GM12801 (cell line): Measurements from ENCODE around the gene GPR42.

Experiments used
- TF ChIP-seq, protein P1 (sequence below): IDR thresholded peaks from one replicate; pipeline ENCODE4 v1.5.1; 2011; ENCODE audit warnings: control low read depth; ENCODE audit not compliant: insufficient read length; ENCODE audit errors: extremely low read depth

GPR42 gene

DNA sequence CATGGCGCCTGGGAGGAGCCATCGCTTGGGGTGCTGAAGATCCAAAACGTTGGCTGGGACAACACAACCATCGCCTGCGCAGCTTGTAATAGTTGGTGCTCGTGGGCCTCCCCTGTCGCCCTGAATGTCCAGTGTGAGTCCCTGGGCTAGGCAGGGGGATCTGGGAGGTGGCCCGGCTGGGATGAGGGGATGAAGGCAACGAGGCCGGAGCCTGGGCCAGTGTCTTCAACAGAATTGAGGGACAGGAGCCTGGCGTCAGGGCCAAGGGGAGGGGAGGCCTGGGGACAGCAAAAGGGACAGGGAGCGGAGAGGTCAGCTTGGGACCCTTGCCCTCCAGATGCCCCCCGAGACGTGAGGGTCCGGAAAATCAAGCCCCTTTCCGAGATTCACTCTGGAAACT lies 29.9 kb upstream of the GPR42 start:
- TF ChIP-seq, protein P1, sequence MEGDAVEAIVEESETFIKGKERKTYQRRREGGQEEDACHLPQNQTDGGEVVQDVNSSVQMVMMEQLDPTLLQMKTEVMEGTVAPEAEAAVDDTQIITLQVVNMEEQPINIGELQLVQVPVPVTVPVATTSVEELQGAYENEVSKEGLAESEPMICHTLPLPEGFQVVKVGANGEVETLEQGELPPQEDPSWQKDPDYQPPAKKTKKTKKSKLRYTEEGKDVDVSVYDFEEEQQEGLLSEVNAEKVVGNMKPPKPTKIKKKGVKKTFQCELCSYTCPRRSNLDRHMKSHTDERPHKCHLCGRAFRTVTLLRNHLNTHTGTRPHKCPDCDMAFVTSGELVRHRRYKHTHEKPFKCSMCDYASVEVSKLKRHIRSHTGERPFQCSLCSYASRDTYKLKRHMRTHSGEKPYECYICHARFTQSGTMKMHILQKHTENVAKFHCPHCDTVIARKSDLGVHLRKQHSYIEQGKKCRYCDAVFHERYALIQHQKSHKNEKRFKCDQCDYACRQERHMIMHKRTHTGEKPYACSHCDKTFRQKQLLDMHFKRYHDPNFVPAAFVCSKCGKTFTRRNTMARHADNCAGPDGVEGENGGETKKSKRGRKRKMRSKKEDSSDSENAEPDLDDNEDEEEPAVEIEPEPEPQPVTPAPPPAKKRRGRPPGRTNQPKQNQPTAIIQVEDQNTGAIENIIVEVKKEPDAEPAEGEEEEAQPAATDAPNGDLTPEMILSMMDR, result no peak

DNA sequence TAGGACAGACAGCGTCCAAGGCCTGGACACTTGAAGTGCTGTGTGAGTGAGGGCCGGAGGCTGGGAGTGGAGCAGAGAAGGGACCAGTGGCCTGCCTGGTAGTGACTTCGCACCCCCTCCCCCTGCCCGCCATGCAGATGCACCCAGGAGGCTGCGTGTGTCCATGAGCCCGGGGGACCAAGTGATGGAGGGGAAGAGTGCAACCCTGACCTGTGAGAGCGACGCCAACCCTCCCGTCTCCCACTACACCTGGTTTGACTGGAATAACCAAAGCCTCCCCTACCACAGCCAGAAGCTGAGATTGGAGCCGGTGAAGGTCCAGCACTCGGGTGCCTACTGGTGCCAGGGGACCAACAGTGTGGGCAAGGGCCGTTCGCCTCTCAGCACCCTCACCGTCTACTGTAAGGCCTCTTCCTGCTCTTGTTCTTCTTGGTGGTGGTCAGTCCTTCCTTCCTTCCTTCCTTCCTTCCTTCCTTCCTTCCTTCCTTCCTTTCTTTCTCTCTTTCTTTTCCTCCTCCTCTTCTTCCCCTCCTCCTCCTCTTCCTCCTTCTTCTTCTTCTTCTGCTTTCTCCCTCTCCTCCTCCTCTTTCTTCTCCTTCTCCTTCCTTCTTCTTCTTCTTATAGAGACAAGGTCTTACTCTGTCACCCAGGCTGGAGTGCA lies 29.2 kb upstream of the GPR42 start:
- TF ChIP-seq, protein P1, result no peak

DNA sequence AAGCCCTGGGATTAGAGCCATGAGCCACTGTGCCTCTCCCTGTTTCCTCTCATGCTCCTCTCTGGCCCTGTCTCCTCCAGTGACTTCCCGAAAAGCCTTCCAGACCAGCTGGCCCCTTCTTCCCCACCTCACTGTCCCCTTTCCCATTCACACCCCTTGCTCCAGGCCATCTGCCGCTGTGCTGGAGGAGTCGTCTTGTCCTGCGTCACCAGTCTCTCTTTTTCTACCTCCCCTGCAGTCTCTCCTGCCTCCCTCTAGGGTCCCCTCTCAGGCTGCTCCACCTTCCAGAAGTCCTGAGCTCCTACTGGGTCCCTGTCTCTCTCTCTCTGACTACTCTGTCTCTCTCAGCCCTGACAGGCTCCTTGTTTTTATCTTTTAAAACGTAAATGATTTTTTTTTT lies 28.4 kb upstream of the GPR42 start:
- TF ChIP-seq, protein P1, result no peak

DNA sequence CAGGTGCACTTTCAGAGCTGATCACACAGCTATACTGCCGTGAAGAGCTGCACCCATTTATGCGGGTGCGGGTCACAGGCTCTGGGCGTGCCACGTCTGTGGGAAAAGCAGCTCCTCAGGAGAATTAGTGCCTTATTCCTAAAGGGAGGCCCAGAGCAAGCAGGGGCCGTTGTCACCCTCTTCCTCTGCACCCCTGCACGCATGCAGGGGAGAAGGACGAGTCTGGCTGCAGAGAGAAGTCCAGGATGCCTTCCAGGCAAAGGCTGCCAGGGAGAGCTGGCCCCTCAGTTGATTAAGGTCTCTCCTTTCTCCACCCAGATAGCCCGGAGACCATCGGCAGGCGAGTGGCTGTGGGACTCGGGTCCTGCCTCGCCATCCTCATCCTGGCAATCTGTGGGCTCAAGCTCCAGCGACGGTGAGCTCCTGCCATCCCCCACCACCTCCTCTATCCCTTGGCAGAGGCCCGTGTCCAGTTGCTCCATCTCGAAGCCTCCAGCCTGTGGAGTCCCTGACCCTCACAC lies 26.3 kb upstream of the GPR42 start:
- TF ChIP-seq, protein P1, result no peak

DNA sequence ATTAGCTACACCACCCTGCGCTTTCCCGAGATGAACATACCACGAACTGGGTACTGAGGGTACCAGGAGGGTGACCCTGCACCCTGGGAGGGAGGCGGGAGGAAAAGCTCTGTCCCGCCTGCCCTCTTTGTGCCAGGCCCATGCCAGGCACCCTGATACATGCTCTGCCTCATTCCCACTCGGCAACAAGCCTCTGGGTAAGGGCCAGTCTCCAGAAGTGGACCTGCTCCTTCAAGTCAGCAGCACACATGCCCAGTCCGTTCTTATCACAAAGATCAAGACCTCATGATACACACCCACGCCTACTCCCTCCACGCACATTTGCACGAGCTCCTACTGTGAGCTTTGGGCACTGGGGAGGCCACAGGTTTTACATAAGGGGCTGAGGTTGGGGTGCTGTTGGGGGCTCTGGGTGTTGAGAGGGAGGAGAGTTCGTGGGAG lies 25.2 kb upstream of the GPR42 start:
- TF ChIP-seq, protein P1, result no peak

DNA sequence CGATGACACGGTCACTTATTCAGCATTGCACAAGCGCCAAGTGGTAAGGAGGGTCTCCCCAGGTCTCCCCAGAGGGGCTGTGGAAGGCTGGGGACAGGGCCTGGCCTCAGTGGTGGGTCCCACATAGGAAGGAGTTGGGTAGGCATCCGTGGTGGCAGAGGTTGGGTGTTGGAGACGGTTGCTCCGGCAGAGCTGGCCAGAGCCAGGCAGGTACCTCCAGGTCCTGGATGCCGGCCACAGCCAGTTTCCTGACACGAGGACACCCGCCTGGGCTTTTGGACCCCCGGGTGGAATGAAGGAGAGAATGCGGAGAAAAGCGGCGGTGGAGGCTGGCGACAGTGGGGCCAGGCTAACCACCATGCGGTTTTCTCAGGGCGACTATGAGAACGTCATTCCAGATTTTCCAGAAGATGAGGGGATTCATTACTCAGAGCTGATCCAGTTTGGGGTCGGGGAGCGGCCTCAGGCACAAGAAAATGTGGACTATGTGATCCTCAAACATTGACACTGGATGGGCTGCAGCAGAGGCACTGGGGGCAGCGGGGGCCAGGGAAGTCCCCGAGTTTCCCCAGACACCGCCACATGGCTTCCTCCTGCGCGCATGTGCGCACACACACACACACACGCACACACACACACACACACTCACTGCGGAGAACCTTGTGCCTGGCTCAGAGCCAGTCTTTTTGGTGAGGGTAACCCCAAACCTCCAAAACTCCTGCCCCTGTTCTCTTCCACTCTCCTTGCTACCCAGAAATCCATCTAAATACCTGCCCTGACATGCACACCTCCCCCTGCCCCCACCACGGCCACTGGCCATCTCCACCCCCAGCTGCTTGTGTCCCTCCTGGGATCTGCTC lies 24.4 kb upstream of the GPR42 start:
- TF ChIP-seq, protein P1, result no peak

DNA sequence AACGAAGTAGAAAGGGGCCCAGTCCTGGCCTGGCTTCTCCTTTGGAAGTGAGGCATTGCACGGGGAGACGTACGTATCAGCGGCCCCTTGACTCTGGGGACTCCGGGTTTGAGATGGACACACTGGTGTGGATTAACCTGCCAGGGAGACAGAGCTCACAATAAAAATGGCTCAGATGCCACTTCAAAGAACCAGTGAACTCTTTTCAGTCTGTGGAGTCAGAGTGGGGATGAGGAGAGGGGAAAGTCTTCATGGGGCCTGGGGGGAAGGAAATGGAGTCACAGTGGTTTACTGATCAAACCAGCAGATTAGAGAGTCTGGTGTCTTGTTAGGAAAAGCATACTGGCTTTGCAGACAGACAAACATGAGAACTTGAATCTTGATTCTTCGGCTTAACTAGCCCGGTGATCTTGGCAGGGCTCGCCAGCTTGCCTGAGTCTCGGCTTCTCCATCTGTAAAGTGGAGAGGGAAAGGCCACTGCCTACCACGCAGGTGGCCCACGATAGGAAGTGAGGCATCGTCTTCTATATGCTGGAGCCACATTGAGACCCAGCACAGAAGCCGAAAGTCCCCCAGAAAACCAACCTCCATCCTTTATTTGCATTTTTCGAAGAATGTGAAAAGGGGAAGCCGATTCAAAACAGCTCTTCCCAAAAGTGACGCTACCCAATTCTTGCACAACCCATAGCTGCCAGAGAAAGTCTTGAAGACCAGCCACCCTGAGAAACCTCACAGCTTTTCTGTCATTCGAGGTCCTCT lies 23.5 kb upstream of the GPR42 start, which contains the start of gene FFAR1:
Gene FFAR1, plus strand, starts transcription at position 732 of the 759 bp plus-strand sequence. CDS start 3,650 bp downstream, outside the sequence.
- TF ChIP-seq, protein P1, result no peak
